Measurements from ENCODE around the gene ASB6. TPM values are rescaled to one million over a fixed set of nuclear protein-coding genes. Genes with fewer than 3 reads are reported as not detected.

The ASB6 gene
- total and polyA plus RNA-seq, 2 of the 13 experiments (the other 11 are each of a cell fraction or from before 2014, with no cell fraction given) = 8.2 to 8.4 TPM

GRCh38 chr9:129644902-129645301 lies 3.0 kb upstream of the ASB6 start:
- Histone ChIP-seq H2AFZ (ENCODE audit: low read length) (no peak overlapping the region), H3K4me2 (ENCODE audit: low read depth, low read length) (0 out of 2 replicates have a peak overlapping the region, but pooled peaks have one; percentile 21), H3K9ac (ENCODE audit: insufficient read depth, low read depth, low read length) (no peak overlapping the region), H3K4me3 (replicated peaks in 1 of 3; ENCODE audit: insufficient read depth in 1 of 3, low read depth in 2 of 3, low read length in 3 of 3) (no peak overlapping the region), H3K4me1 (ENCODE audit: insufficient read depth, low read length) (peaks cover 33% of the 10 kb centered on the region), H3K9me3 (ENCODE audit: low read length) (no peaks in the 10 kb centered on the region), H3K79me2 (ENCODE audit: insufficient read depth, low read length) (peaks cover 17% of the 10 kb centered on the region), H3K27ac (ENCODE audit: extremely low read length, insufficient read depth, low read length) (no peak overlapping the region), H4K20me1 (ENCODE audit: insufficient read depth, low read length) (peaks cover 9% of the 10 kb centered on the region; the same call in 1 of the 2 replicates), H3K27me3 (ENCODE audit: control insufficient read depth in 1 of 2, insufficient read depth in 2 of 2, low read length in 2 of 2) (peaks cover 7 to 34% of the 10 kb centered on the region in 2 experiments), H3K36me3 (replicated peaks in 1 of 2; ENCODE audit: control insufficient read depth in 1 of 2, insufficient read depth in 2 of 2, low read length in 2 of 2) (0 out of 5 replicates have a peak, but pooled peaks cover 0 to 2% of the 10 kb centered on the region in 2 experiments)
- no TSS peak for BruUV-seq (replicated peaks)
- TF ChIP-seq NCOR1 (IDR thresholded peaks at IDR 0.05; ENCODE audit: borderline replicate concordance, low read length) = no peak
- TF ChIP-seq ZNF639 (CRISPR knock-in tag; conservative IDR thresholded peaks at IDR 0.05) = no peak
- no peak for TF ChIP-seq IRF2 (CRISPR knock-in tag; IDR thresholded peaks at IDR 0.05)
- TF ChIP-seq USF2 (IDR thresholded peaks at IDR 0.05; ENCODE audit: low read depth, low read length) = peak; percentile 81
- TF ChIP-seq USF2 (CRISPR knock-in tag; IDR thresholded peaks at IDR 0.05; ENCODE audit: borderline replicate concordance) = no peak
- TF ChIP-seq RAD51 (IDR thresholded peaks at IDR 0.05; ENCODE audit: borderline replicate concordance) = peak; percentile 94
- no peak for TF ChIP-seq SYNCRIP (IDR thresholded peaks at IDR 0.05; ENCODE audit: insufficient read depth, low read depth, low read length)
- no peak for TF ChIP-seq ATF3 (CRISPR knock-in tag; IDR thresholded peaks at IDR 0.05)
- no peak for TF ChIP-seq MAFK (conservative IDR thresholded peaks at IDR 0.05 in 1 of 2, IDR thresholded peaks at IDR 0.05 in 1 of 2; ENCODE audit: low read length in 2 of 2)
- TF ChIP-seq ATRX (CRISPR knock-in tag; IDR thresholded peaks at IDR 0.05; ENCODE audit: borderline replicate concordance) = no peak
- FAIRE-seq (no peak), ATAC-seq (no peak), DNase-seq (ENCODE audit: low spot score) (no peak)
- intact Hi-C loops (cut with micrococcal nuclease; ENCODE audit: unreplicated experiment) (loop anchor here (5.0 kb wide), 1 partner anchor 137 kb away; no protein-coding TSS in a partner anchor), in situ Hi-C loops (cut with HindIII; ENCODE audit: extremely low pct_ligation_motif_present, low pct_unique_long_range_greater_than_20kb) (loop anchor here (10.0 kb wide), 1 partner anchor 140 kb away; no protein-coding TSS in a partner anchor)
- POLR2A ChIA-PET = no interaction called here
- 41% methylated on average over 8 of the region's 17 CpGs for WGBS (ENCODE audit: low lambda C conversion rate)
- CTCF ChIA-PET (ENCODE audit: low intra/inter-chr PET ratio, low total read pairs) = no interaction called here
